GM12878 (cell line): ENCODE results near the gene SPDYC. TPM values are rescaled to one million over a fixed set of nuclear protein-coding genes. Genes with fewer than 3 reads are reported as not detected.

Source experiments
- ATF2 ChIP-seq: IDR thresholded peaks from 2 replicates; pipeline ENCODE4 v1.6.1; 2012; ENCODE audit warnings: low read length, inconsistent platforms
- CEBPZ ChIP-seq: fragments of 150-350 bp; IDR thresholded peaks from 2 replicates; pipeline ENCODE4 v1.6.1; 2016; ENCODE audit warnings: low read depth, low read length
- E4F1 ChIP-seq: fragments of 450-650 bp; IDR thresholded peaks from 2 replicates; pipeline ENCODE4 v1.6.1; 2018; ENCODE audit warnings: borderline replicate concordance, mild to moderate bottlenecking; ENCODE audit not compliant: partially characterized antibody
- ESRRA ChIP-seq: IDR thresholded peaks from 2 replicates; pipeline ENCODE4 v1.6.1; 2012; ENCODE audit warnings: mild to moderate bottlenecking, low read length, improper control_type of control experiment
- FOXK2 ChIP-seq: fragments of 450-650 bp; IDR thresholded peaks from 2 replicates; pipeline ENCODE4 v1.6.1; 2017; ENCODE audit warnings: mild to moderate bottlenecking, moderate library complexity
- FOXM1 ChIP-seq: IDR thresholded peaks from 2 replicates; pipeline ENCODE4 v1.6.1; 2012; ENCODE audit warnings: low read depth, mild to moderate bottlenecking, inconsistent platforms, low read length, moderate library complexity
- GABPA ChIP-seq: IDR thresholded peaks from 2 replicates; pipeline ENCODE4 v1.6.1; 2014; ENCODE audit warnings: antibody characterized with exemption, low read depth, mild to moderate bottlenecking, inconsistent platforms
- HDGF ChIP-seq: fragments of 450-650 bp; IDR thresholded peaks from 2 replicates; pipeline ENCODE4 v1.6.1; 2016; ENCODE audit warnings: antibody characterized with exemption
- IKZF1 ChIP-seq: fragments of 450-650 bp; conservative IDR thresholded peaks from 2 replicates; pipeline ENCODE4 v1.6.1; 2017; ENCODE audit warnings: antibody characterized with exemption, mild to moderate bottlenecking
- IRF3 ChIP-seq: fragments of 450-650 bp; IDR thresholded peaks from 2 replicates; pipeline ENCODE4 v1.6.1; 2014; ENCODE audit warnings: mild to moderate bottlenecking
- NRF1 ChIP-seq: conservative IDR thresholded peaks from 2 replicates; pipeline ENCODE4 v1.6.1; 2011; ENCODE audit warnings: mild to moderate bottlenecking, low read depth, low read length, improper control_type of control experiment
- POLR2AphosphoS5 ChIP-seq: IDR thresholded peaks from 2 replicates; pipeline ENCODE4 v1.6.1; 2011; ENCODE audit warnings: mild to moderate bottlenecking, low read length, inconsistent platforms
- RAD21 ChIP-seq: IDR thresholded peaks from 2 replicates; pipeline ENCODE4 v1.6.1; 2011; ENCODE audit warnings: mild to moderate bottlenecking, low read depth, low read length, moderate library complexity; ENCODE audit not compliant: insufficient read depth
- SMARCA5 ChIP-seq: fragments of 450-650 bp; IDR thresholded peaks from 2 replicates; pipeline ENCODE4 v1.6.1; 2017; ENCODE audit warnings: mild to moderate bottlenecking
- WRNIP1 ChIP-seq: IDR thresholded peaks from 2 replicates; pipeline ENCODE4 v1.6.1; 2011; ENCODE audit warnings: low read depth, low read length, improper control_type of control experiment, borderline replicate concordance
- YBX1 ChIP-seq: fragments of 450-650 bp; IDR thresholded peaks from 2 replicates; pipeline ENCODE4 v1.6.1; 2016; ENCODE audit warnings: antibody characterized with exemption
- ZNF687 ChIP-seq: fragments of 450-650 bp; IDR thresholded peaks from 2 replicates; pipeline ENCODE4 v1.6.1; 2017; ENCODE audit warnings: mild to moderate bottlenecking, moderate library complexity
- polyA plus RNA-seq, 11 experiments: library from polyadenylated mRNA; depleted of rRNA in 4 of 11; unstranded in 6 of 11; stranded (reverse) in 5 of 11; fragments of >200 nt; fragmentation: Nextera tagmentation in 4 of 11; fragmentation: Illumina TruSeq in 1 of 11; extraction: Ambion mirVana in 4 of 11; extraction: Trizol in 1 of 11; gene quantifications; 1 replicate in 1 of 11; 2 replicates in 10 of 11; pipeline versions ENCODE4 v1.2.1 to v1.2.3, GENCODE V29; 2011 to 2016; ENCODE audit warnings: inconsistent platforms in 2 of 11, missing spikeins in 2 of 11, low read depth in 1 of 11
- total RNA-seq, 4 experiments: library from RNA; depleted of rRNA in 3 of 4; stranded (reverse); fragments of >200 nt in 3 of 4; fragmentation: Illumina TruSeq in 1 of 4; extraction: Trizol in 1 of 4; gene quantifications; 2 replicates each; pipeline versions ENCODE4 v1.2.1 to v1.2.3, GENCODE V29; 2013 to 2021

The SPDYC gene
- total and polyA plus RNA-seq, 10 of the 15 experiments (the other 5 are each of a cell fraction or from before 2014, with no cell fraction given) = not detected

GRCh38 chr11:65134240-65134951 lies 35.6 kb upstream of the SPDYC start, which contains the start of gene SYVN1 (continued):
- TF ChIP-seq IRF3 (0 out of 2 replicates have a peak, but pooled peaks have one; percentile 2), NRF1 (no peak), HDGF (peak; percentile 45), ATF2 (no peak), ZNF687 (peak; percentile 78; the same call in 1 of the 2 replicates), SMARCA5 (0 out of 2 replicates have a peak, but pooled peaks have one; percentile 70), FOXM1 (no peak), POLR2AphosphoS5 (peak; percentile 87), GABPA (peak; percentile 89), FOXK2 (peak; percentile 98), IKZF1 (no peak; the same call in none of the 2 replicates), CEBPZ (no peak), E4F1 (peak; percentile 43), WRNIP1 (no peak), RAD21 (no peak), ESRRA (0 out of 2 replicates have a peak, but pooled peaks have one; percentile 51), YBX1 (no peak)
